Cerebellar nuclear complex (tissue), 1 donor: ENCODE results near the gene SEH1L.
"Not testable (repeated sequence)": the region's sequence is repeated elsewhere in the genome, so short reads cannot be mapped to it uniquely, and the experiment has no call there.

ENCODE experiments used
- DNase-seq, 2 experiments: peaks; one replicate each; lab custom pipeline; 2025; lab: John Stamatoyannopoulos, UW

Gene SEH1L, protein sequence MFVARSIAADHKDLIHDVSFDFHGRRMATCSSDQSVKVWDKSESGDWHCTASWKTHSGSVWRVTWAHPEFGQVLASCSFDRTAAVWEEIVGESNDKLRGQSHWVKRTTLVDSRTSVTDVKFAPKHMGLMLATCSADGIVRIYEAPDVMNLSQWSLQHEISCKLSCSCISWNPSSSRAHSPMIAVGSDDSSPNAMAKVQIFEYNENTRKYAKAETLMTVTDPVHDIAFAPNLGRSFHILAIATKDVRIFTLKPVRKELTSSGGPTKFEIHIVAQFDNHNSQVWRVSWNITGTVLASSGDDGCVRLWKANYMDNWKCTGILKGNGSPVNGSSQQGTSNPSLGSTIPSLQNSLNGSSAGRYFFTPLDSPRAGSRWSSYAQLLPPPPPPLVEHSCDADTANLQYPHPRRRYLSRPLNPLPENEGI

DNA sequence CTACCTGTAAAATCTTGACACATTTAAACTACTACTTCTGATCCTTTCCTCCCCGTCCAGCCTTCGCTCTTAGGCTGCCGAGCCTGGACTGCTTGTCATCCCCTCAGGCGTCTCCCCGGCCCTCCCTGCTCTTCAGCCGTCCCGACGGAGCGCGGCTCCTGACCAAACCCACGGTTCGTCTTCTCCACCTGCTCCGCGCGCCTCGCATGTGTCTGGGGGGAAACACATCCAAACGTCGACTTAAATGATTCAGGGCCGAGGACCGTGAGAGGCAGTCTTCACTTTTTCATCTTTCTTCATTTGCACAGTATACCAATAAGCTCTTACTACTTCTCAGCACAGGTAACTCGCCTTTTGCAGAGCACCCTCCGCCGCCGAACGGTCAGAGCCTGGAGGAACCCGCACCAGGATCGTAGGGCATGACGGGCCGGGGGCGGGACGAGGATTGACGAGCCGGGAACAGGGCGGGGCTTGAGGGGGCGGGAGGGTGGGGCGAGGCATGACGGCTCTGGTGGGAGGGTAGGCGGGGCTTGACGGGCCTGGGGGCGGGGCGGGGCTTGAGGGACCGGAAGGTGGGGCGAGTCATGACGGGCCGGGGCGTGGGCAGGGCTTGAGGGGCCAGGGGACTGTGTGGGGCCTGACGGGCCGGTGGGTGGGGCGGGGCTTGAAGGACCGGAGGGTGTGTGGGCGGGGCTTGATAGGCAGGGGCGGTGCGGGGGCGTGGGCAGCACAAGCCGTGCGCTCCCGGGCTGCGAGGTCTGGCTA, at the start of gene SEH1L:
Gene SEH1L (plus strand): TSS at position 727 of the 765 bp plus-strand sequence. CDS start 111 bp downstream, outside the sequence.
- DNase-seq, result peak; percentile 77 to 82

DNA sequence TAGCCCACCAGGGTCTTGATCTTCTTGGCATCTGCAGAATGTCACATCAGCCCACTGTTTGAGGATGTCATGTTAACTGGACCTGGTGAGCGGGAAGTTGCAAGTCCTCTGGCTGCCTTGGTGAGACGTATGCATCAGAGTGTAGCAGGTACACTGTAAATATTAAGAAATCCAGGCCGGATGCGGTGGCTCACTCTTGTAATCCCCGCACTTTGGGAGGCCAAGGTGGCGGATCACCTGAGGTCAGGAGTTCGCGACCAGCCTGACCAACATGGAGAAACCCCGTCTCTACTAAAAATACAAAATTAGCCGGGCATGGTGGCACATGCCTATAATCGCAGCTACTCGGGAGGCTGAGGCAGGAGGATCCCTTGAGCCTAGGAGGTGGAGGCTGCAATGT, 46.6 kb upstream of the SEH1L start:
- DNase-seq, result not testable (repeated sequence)

DNA sequence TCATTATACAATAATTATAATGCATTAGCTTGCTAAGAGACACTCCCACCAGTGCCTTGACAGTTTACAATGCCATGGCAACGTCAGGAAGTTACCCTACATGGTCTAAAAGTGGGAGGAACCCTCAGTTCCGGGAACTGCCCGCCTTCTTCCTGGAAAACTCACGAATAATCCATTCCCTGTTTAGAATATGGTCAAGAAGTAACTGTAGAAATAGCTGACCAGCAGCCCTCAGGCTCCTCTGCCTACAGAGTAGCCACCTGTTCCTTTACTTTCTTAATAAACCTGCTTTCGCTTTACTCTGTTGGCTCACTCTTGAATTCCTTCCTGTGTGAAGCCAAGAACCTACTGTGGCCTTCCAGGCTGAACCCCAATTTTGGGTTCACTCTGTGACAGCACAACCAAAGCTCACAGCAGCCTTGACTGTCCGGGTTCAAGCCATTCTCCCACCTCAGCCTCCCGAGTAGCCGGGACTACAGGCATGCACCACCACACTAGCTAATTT, 43.7 kb upstream of the SEH1L start:
- DNase-seq, result no peak

DNA sequence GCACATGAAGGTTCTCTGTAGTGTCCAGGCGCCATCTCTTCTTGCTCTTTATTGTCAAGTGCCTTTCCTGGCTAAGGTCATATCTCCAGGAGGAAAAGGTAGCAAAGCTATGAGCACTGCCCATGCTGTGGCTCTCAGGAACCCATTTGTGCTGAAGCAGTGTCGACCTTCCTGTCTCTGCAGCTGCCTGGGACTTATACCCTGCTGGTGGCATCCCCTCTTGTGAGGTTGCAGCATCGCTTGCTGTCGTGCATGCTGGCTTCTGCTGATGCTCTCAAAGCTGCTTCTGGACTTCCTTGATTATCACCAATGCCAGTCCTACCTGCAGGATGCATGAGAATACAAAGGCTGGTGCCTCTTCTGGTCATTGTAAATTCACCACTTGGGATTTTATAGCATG, 41.7 kb upstream of the SEH1L start:
- DNase-seq, result no peak

DNA sequence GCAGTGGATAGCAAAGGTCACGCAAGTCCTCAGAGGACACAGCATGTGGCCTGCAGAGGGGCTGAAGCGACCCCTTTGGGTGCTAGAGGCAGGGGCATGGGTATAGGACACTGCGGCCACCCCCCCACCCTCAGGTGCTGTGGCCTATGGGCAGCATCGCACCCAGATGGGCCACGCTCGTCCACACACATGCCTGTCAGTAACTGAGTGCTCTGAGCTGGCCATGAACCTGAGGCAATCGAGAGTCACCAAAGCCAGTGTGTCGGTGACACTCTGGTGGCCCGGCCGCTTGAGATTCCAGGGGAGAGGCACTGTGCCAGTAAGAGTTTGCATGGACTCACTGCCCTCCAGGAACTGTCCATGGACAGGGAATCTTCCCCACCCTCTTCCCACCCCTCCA, 41.0 kb upstream of the SEH1L start:
- no peak for DNase-seq

DNA sequence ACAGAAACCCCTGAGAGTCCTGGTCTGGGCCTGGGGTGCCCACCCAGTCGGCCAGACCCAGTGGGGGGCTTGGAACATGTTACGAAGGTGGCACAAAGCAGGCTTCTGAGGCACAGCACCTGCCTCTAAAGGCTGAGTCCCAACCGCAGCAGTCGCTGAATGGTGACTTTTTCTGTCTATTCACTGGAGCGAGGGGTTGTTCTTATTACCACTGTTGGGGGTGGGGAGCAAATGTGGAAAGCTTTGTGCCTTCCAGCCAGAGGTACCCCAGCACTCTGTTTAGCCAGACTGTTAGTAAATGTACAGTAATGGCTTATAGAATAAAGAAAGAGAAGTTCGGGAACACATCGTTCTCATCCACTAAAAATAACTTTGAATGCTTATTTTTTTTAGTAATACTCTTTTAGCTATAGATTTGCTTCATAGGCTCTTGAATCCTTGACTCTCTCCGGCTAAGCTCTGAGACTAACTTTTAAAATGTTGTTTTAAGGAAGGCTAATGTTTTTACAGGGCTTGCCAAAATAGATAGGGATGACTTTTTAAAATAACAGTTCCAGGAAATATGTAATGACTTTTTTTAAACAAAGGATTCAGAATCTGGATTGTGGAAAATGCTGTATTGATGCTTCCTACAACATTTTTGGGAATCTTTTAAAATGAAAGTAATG, 40.4 kb upstream of the SEH1L start:
- no peak for DNase-seq

DNA sequence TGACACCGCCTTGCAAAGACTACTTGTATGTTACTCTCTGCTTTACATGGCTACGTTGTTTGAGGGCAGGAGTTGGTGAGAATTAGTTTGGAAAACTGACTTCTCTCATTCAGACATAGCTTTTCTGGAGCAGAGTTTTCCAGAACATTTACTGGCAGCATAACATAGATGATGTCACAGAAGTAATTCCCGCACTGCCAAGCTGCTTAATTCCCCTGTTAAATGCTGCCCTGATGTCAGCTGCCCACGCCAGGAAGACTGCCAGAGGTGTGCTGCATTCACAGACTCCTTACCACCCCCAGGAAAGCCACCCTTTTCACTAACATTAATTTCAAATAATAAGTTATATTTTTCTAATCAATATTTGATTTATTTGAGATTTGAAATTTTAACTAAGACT, 39.1 kb upstream of the SEH1L start:
- DNase-seq, result no peak

DNA sequence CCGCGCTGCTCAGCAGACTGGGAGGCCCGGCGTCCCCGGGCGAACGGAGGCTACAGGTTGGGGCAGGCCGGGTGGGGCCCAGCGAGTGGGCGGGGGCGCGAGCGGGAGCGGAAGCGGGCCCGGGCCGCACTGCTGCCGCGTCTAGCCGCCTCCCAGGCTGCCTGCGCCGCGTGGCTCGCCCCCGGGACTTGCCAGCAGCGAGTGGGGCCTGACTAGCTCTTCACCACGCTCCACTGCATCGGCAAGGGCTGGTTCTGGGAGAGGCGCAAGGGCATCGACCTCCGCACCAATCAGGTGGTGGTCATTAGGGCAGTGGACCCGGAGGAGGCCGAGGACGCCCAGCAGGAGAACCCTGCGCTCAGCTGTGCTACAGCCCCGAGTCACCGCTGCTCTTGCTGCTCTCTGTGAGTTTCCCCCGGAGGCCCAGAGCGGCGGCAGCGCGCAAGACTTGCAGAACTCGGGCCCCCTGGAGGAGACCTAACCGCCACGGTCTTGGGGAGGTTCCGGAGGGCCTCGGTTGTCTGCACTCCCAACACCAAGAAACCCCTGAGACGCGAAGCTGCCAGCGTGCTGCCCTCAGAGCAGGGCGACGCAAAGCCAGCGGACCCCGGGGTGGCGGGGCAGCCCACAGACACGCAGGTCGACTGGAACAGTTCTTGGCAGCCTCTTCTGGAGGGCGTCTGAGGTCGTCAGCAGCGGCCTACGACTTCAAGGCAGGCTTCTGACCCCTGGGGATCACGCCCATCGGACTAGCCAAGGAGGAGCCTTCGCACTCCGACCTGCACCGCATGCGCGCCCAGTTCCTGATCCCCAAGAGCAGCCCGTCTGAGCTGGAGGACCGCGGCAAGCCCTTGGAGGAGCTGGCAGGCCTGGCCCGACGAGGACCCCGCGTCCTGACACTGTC, 36.5 kb upstream of the SEH1L start:
- no peak for DNase-seq

DNA sequence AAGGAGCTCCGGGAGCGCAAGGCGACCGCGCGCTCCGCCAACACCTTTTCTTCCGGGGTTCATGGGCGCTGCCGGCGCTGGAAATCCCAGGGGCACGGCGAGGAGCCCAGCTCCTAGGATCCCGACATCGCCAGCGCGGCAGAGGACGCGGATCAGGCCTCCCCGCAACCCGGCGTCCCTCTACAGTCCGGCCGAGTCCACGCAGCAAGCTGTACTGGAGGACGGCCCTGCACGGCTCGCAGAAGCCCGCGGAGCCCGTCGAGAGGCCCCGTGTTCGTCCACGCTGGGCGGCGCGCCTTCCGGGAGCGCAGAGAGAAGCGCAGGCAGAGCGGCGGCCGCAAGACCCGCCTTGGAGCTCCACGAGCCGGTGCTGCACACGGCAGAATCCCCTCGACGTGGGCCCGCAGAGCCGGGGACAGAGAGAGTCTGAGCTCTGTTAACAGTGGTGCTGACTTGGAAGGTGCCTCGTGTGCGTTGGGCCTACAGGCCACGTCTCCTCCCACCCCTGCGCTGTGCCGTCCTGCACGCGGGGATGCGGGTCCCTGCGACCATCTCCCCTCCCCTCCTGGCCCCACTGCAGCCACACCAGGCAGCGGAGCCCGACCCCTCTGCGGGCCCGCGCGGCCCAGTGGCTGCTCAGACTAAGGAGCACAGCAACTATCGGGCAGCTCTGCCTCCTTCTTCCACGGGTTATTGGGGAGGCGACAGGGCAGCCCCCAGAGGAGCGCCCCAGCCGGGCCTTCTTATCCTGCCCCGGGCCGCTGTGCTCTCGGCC, 35.7 kb upstream of the SEH1L start:
- DNase-seq, result no peak

DNA sequence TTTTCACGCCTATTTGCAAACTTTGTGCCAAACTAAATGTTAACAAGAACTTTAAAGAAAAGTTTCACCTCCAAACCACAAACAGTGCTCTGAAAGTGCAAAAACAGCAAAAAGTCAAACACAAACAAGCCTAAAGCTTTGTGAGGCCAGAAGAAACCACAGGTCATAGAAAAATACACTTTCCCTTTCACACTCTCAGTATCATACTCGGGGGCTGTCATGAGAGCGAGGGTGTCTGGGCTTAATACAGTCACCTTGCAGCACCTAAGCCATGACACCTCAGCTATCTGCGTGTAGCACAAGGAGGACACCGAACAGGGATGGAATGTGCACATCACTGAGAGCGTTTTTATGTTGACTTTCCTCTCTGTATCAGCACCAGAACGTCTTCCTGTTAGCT, 26.6 kb upstream of the SEH1L start:
- DNase-seq, result no peak

DNA sequence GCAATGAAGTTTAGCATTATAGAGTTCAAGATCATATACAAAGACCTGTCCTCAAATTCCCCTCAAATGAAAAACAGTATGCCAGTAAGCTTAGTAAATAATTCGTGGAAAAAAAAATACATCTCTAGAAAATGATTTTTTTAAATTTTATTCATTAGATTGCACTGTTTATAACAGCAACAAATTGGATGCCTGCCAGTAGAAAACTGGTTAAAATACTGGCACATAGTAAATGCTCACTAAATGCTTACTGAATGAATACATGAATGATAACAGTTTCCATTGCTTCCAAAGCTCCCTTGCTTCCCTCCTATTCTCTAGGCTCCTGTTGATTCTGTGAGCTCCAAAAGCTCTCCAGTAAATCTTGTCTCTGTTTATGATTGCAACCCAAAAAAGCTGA, 25.5 kb upstream of the SEH1L start:
- DNase-seq, result no peak

DNA sequence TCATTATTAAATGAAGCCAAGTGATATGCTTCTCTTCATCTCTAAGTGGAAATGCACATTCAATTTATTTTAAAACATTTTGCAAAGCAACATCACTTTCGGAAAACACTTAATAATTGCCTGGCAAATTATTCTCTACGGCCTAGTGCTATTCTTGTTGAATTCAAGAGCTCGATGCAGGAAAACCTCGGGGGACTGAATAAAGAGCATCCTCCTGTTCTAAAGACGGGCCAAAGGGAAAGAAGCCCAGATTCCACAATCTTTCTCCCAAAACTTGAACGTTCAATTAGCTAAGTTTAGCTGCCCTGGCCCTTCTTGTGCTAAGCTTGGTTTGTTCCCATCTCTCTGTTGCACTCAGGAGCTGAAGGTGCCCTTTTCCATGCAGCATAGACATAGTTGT, 23.2 kb upstream of the SEH1L start:
- DNase-seq, result no peak

DNA sequence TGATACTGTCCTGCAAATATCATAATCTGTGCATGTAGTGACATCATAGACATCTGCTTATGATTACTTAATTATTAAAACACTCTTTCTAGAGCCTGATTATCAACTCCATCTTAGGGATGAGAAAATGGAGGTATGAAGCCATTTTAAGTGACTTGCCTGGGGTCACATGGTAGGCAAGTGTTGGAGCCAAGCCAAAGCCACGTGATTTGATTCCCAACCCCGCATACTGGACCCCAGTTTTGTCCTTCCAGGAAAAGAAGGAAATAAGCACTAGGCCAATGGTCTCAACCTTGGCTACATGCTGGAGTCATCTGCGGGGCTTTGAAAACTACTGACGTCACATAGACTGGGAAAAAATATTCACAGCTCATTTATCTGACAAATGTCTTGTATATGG, 19.6 kb upstream of the SEH1L start:
- DNase-seq, result no peak

DNA sequence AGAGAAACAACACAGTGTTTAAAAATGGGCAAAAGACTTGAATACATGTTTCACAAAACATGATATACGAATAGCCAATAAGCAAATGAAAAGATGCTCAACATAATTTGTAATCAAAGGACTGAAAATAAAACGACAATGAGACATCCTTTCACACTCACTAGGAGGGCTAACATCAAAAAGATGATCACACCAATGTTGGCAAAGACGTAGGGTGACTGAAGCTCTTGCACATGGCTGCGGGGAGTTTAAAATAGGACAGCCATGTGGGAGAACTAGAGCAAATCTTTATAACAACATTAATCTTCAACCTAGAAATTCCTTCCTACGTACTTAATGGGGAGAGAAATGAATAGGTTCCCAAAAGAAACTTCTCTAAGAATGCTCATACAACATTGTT, 19.2 kb upstream of the SEH1L start:
- DNase-seq, result no peak

DNA sequence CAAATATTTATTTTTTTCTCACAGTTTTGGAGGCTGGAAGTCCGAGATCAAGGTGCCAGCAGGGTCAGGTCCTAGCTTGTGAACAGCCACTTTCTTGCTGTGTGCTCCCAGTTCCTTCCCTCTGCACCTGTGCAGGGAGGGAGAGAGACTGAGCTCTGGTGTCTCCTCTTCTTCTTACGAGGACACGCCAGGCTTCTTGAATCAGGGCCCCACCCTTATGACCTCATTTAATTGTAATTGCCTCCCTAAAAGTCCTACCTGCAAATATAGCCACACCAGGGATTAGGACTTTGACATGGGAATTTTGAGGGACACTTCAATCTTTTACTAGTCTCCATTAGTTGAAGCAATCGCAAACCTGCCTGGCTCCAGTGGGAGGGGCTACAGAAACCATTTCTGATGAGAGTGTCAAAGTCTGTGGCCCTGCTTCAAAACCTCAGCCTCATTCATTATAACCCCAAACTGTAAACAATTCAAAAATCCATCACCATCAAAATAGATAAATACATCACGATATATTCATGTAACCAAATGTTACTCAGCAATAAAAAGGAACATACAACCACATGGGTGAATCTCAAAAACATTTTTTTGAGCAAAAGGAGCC, 18.2 kb upstream of the SEH1L start:
- DNase-seq, result no peak

DNA sequence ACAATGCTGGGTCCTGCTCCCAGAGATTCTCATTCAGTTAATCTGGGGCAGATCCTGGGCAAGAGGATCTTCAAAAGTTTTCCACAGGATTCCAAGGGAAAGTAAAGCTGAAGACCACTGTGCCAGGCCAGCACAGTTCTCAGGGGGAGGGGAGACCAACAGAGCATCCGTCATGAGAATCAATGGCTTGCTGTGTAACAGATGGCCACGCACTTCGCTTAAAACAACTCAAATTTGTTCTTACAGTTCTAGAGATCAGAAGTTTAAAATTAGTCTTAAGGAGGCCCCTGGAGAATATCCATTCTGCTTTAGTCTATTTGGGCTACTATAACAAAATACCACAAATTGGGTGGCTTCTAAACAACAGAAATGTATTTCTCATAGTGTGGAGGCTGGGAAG, 17.4 kb upstream of the SEH1L start:
- DNase-seq, result no peak

DNA sequence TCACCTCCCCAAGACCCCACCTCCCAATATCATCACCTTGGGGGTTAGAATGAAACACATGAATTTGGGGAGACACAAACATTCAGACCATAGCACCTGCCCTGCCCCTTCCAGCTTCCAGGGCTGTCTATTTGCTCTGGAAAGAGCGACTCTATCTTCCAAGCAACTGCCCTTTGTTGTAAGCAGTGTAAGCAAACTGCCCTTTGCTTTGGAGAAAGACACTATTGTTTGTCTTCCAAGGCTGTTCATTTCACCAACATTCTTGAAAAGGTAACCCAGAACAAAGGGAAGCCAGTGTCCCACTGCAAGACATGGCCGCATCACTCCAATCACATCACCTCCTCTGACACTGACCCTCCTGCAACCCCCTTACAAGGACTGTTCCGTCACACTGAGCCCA, 16.9 kb upstream of the SEH1L start:
- DNase-seq, result no peak

DNA sequence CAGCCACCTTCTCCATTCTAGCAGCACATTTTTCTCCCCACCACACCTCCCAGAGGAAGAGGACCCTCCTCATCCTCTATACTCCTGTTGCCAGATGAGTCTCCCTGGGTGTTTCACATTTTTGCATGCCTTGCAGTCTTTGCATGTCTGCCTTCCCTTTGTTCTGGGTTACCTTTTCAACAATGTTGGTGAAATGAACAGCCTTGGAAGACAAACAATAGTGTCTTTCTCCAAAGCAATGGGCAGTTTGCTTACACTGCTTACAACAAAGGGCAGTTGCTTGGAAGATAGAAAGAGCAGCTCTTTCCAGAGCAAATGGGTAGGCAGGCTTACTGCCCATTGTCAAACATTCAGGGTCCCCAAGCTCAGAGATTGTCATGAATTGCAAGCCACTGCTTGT, 14.5 kb upstream of the SEH1L start:
- no peak for DNase-seq

DNA sequence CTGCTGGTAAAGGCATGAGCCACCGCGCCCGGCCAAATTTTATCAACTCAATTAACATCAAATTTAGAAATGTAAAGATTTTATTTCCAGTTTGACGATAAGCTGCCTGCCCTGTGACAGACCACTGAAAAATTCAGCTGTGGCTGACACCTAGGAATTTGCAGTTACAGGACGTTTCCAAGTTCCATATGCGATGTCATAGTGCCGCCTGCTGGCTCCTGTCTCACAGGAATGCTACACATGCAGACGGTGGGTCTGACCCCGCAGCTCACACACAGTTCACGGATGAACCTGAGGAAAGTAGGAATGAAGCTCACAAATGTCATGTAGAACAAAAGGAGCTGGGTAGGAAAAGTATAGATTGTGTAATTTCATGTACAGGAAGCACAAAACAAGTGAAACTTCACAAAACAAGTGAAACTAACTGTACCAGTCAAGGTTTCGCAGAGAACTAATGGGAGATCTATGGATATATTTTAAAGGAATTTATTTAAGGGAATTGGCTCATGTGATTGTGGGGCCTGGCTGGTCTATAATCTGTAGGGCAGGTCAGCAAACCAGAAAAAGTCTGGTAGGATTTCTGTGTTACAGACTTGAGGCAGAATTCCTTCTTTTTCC, 13.2 kb upstream of the SEH1L start:
- peak; percentile 1 to 6 for DNase-seq

DNA sequence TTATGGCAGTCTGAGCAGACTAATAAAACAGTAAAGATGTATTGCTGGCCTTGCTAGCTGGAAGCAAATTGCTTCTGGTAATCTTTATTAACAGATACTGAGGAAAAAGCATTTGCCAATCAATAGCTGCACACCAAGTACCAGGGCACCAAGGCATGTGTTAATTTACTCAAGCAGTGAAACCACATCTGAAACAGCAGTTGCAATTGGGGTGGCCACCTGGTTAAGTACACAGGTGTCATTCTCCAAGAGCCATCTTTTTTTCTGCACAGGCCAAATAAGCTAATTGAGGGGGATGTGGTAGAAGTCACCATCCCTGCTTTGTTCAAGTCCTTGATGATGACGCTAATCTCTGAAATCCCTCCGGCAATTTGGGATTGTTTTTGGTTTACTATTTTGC, 8.6 kb upstream of the SEH1L start:
- no peak for DNase-seq
